GM19351 (cell line): ENCODE measurements around the gene VAV2.

Source experiments
- ATAC-seq: cut with Tn5 transposase; IDR thresholded peaks from one replicate; pipeline ENCODE4 v1.9.1; 2021; ENCODE audit warnings: mild to moderate bottlenecking, moderate library complexity; ENCODE audit not compliant: unreplicated experiment

VAV2 gene

DNA sequence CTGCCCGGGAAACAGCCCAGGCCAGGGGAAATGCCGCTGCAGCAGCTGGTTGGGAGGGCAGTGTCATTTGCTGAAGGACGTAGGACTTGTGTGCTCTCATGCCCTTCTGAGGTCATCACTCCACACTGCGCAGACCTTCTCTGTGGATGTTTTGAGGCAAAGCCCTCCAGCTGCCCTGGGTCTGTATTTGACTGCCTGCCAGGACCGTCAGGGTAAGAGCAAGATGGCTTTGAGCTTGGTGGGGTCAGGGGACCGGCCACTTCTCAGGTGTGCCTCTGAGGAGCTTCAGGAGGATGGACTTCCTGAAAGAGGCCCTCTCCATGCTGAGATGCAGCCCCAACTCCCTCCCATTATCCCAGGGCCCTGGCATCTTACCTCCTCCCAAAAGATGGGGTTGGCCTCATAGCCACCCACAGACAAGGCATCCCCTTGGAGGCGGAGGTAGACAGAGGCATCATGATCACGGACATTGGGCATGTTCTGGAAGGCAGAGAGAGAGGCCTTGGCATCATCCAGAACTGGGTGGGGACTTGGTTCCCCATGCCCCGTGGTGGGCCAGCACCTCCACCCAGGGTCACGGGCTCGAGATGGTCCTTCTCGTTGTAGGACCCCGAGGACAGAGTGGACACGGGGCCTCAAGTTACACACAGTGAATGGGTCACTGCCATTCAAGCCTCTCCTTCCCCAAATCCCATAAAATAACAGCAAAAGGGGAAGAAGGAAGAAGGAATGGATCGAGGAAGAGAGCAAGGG is 273.4 kb downstream of the VAV2 start:
- ATAC-seq, result no peak

GRCh38 chr9:133717113-133718031 is 274.8 kb downstream of the VAV2 start:
- no peak for ATAC-seq

- no peak for ATAC-seq
Observed at GRCh38 chr9:133716564-133717112, 275.5 kb downstream of the VAV2 start.

- no peak for ATAC-seq
Observed at GRCh38 chr9:133715866-133716563, 276.1 kb downstream of the VAV2 start.

- no peak for ATAC-seq
Observed at GRCh38 chr9:133715295-133715865, 276.7 kb downstream of the VAV2 start.

GRCh38 chr9:133714606-133715294 is 277.4 kb downstream of the VAV2 start:
- ATAC-seq, result no peak

GRCh38 chr9:133713960-133714495 is 278.1 kb downstream of the VAV2 start:
- no peak for ATAC-seq

DNA sequence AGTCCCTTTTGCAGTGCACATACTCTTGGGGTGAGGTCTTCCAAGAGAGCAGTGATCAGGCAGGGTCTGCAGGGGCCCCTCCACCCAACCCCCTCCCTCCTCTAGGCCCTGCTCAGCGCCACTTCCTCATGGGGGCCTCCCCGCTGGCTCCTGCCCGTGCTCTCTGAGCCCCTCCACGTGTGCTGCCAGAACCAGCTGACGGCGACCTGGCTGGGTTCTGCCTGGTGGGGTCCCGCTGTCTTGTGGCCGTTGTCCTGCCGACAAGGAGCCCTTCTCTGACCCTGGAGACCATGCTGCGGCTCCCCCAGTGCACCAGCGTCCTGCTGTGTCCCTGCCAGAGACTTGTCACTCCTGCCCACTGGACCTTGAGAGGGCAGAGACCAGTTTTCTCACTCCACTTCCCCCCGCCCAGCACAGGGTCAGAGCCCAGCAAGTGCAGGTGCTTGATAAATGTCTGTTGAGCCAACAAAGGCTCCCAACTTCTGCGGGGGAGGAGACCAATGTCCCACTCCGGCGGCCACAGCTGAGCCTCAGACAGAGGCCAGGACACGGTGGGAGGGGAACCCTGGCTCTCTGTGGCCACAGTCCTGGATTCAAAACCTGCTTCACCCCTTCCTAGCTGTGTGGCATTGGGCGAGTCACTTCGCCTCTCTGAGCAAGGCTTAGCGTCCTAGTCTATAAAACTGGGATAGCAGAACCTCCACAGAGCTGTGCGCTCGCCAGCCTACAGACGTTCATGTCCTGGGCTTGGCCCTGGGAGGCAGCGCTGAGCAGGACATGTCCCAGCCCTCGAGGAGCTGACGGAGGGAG is 278.8 kb downstream of the VAV2 start:
- no peak for ATAC-seq

GRCh38 chr9:133712221-133713100 is 279.7 kb downstream of the VAV2 start:
- ATAC-seq, result no peak
